Spleen (tissue), 11 donors: ENCODE data around the gene WASF2. TPM values are rescaled to one million over a fixed set of nuclear protein-coding genes. Genes with fewer than 3 reads are reported as not detected.
A peak's percentile ranks its signal among the peaks of the same experiment; 100 is the strongest.

Source experiments
- DNase-seq: peaks from one replicate; pipeline ENCODE4 v3.0.0-alpha.2; 2020
- H3K27ac ChIP-seq, 8 donors: fragments of 200-600 bp; sonication (generic) in 7 of 8; 1 replicate in 4 of 8; 2 replicates in 4 of 8; pipeline versions ENCODE4 v1.5.0 to v1.8.0; 2016 to 2021; ENCODE audit warnings: inconsistent platforms in 4 of 8, mild to moderate bottlenecking in 4 of 8, moderate library complexity in 1 of 8
- H3K27me3 ChIP-seq, 7 donors: fragments of 200-600 bp; sonication (generic) in 6 of 7; replicated peaks in 1 of 7; 1 replicate in 4 of 7; 2 replicates in 3 of 7; pipeline versions ENCODE4 v1.5.0 to v1.8.0; 2016 to 2021; ENCODE audit warnings: inconsistent platforms in 3 of 7, mild to moderate bottlenecking in 1 of 7
- H3K36me3 ChIP-seq, 6 donors: fragments of 200-600 bp; sonication (generic) in 5 of 6; 1 replicate in 4 of 6; 2 replicates in 2 of 6; pipeline versions ENCODE4 v1.5.0 to v1.8.0; 2016 to 2021; ENCODE audit warnings: inconsistent platforms in 2 of 6
- H3K4me1 ChIP-seq, 6 donors: fragments of 200-600 bp; sonication (generic) in 5 of 6; 1 replicate in 3 of 6; 2 replicates in 3 of 6; pipeline versions ENCODE4 v1.5.0 to v1.8.0; 2016 to 2021; ENCODE audit warnings: inconsistent platforms in 3 of 6
- H3K4me3 ChIP-seq, 8 donors: fragments of 200-600 bp; sonication (generic) in 7 of 8; 1 replicate in 4 of 8; 2 replicates in 4 of 8; pipeline versions ENCODE4 v1.5.0 to v1.8.0; 2016 to 2021; ENCODE audit warnings: inconsistent platforms in 4 of 8, mild to moderate bottlenecking in 4 of 8, moderate library complexity in 2 of 8
- H3K9me3 ChIP-seq, 8 donors: fragments of 200-600 bp; sonication (generic) in 7 of 8; 1 replicate in 4 of 8; 2 replicates in 4 of 8; pipeline versions ENCODE4 v1.5.0 to v1.8.0; 2016 to 2021; ENCODE audit warnings: inconsistent platforms in 4 of 8
- CTCF ChIP-seq, 11 experiments: fragments of 200-600 bp in 7 of 11; fragments of 450-650 bp in 4 of 11; sonication (generic) in 4 of 11; IDR thresholded peaks in 8 of 11; conservative IDR thresholded peaks in 3 of 11; 1 replicate in 7 of 11; 2 replicates in 4 of 11; pipeline versions ENCODE4 v1.4.0 to v1.8.0; 2016 to 2021; ENCODE audit warnings: antibody characterized with exemption in 11 of 11, inconsistent platforms in 4 of 11, mild to moderate bottlenecking in 1 of 11
- POLR2A ChIP-seq, 3 donors: fragments of 450-650 bp; IDR thresholded peaks; one replicate each; pipeline ENCODE4 v1.5.1; 2017; ENCODE audit warnings: antibody characterized with exemption in 3 of 3, mild to moderate bottlenecking in 1 of 3
- POLR2AphosphoS5 ChIP-seq, 3 donors: sonication (generic); formaldehyde crosslinking; IDR thresholded peaks; one replicate each; pipeline ENCODE4 v1.5.1; 2017; ENCODE audit warnings: antibody characterized with exemption in 3 of 3
- WGBS, 5 donors: extraction: QIAGEN DNeasy Blood & Tissue Kit in 3 of 5; methylation state at CpG; one replicate each; pipeline versions ENCODE4 v1.1.5 to v1.1.7; 2013 to 2018; 5-methylcytosine and 5-hydroxymethylcytosine counted together
- intact Hi-C: fragments of 100-400 bp; cut with DNase I; formaldehyde crosslinking; loops from one replicate; pipeline ENCODE4 v1.15.0; 2023; ENCODE audit warnings: low total_unique reads
- polyA plus RNA-seq, 3 donors: library from polyadenylated mRNA; stranded (reverse); fragments of 200-250 nt; gene quantifications; one replicate each; pipeline ENCODE4 v1.2.1, GENCODE V29; 2013
- total RNA-seq, 7 donors: library from RNA; depleted of rRNA in 3 of 7; stranded (reverse); fragments of >200 nt in 3 of 7; fragmentation: NEBNext Ultra II Directional in 4 of 7; extraction: Animal tissue kit (Norgen Biotek cat#: 25700) in 4 of 7; gene quantifications; one replicate each; pipeline versions ENCODE4 v1.1.0 to v1.2.1, GENCODE V29; 2016 to 2021
- donor health status: healthy with polysubstance abuse.
- donor health status: DM: no; HTN: no; CAD: no; lungs with moderate emphysema.
- donor health status: DM: no; HTN: no; CAD: no.
- donor health status: Bipolar disorder and iron deficiency.
- donor health status: healthy.
- donor health status: DM: no; HTN: no; CAD: no.
- donor health status: DM: yes; HTN: yes; CAD: no.

Gene WASF2
- total and polyA plus RNA-seq, 10 donors: 17.2 to 196 (median 95.6) TPM

DNA sequence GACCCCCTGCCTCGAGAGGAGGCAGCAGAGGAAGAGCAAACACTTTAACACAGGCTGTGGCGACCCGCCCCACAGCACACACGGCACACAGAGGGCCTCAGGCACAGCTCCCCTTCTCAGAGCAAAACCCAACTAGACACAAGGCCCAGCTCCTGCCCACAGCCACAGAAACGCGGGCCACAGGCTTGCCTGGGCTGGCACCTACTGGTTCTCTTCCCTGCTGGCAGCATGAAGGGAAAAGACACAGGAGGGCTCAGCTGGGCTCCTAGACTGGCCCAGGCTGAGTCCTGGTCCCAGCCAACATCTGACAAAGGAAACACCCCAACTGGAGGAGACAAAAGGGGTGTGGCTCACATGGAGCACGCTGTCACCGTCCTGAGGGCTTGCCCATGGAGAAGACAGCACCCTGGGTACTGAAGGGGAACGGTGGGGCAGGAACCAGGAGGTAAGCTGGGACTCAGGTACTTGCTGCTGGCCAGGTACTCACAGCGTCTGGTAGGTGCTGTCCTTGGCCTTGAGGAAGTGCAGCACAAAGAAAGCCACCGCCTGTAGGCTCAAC is 110.3 kb downstream of the WASF2 start:
- Histone ChIP-seq H3K4me1 (peaks cover 0 to 33% (median 6%) of the 10 kb centered on the region in 6 donors), H3K27me3 (peaks cover 0 to 10% (median 0%) of the 10 kb centered on the region in 7 donors), H3K9me3 (no peaks in the 10 kb centered on the region), H3K27ac (no peak overlapping the region), H3K4me3 (no peak overlapping the region), H3K36me3 (no peaks in the 10 kb centered on the region)
- intact Hi-C loops: no loop called here
- WGBS, 5 donors: 78 to 86% (median 81%) methylated on average over 7 to 11 of the region's 11 CpGs
- DNase-seq: no peak
- TF ChIP-seq CTCF (IDR thresholded peaks at IDR 0.05 in 8 of 11, conservative IDR thresholded peaks at IDR 0.05 in 3 of 11) (no peak), POLR2AphosphoS5 (IDR thresholded peaks at IDR 0.05) (no peak), POLR2A (IDR thresholded peaks at IDR 0.05) (no peak)

DNA sequence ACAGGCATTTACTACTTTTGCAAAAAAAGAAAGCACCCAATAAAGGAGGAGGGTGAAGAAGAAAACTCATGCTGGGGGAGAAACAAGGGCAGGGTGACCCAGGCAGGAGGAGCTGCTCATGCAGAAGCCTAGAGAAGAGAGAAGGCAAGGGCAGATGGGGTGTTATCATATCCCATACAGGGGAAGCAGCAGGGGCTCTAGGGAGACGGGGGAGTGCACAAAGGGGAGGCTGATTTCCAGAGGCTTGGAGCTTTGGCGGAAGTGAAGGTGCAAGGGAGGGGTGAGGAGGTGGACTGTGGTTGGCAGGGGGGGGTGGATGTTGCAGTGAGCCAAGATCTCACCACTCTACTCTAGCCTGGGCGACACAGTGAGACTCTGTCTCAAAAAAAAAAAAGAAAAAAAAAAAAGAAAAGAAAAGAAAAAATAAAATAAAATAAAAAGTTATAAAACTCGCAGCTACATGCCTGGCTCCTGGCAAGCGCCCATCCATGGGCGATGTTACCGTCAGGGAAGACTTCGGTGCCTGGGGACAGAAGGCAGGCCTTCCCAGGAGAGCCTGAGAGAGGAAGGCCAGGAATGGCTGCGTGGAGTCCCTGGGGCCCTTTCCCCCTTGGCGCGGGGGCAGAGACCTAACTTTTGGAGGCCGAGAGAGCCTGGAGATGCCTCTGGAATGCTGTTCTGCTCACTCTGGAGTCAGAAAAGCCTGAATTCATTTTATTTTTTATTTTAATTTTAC is 112.0 kb downstream of the WASF2 start:
- H3K4me1 ChIP-seq: peaks cover 0 to 28% (median under 1%) of the 10 kb centered on the region in 6 donors
- intact Hi-C loops: no loop called here
- H3K27me3 ChIP-seq: peaks cover 0 to 4% (median 0%) of the 10 kb centered on the region in 7 donors
- no peak for DNase-seq
- H3K36me3 ChIP-seq: no peaks in the 10 kb centered on the region
- WGBS, 5 donors: 89 to 93% (median 92%) methylated on average over 12 of the region's 12 CpGs
- H3K4me3 ChIP-seq: no peak overlapping the region
- no peaks in the 10 kb centered on the region for H3K9me3 ChIP-seq
- TF ChIP-seq POLR2A (IDR thresholded peaks at IDR 0.05) (no peak), CTCF (IDR thresholded peaks at IDR 0.05 in 8 of 11, conservative IDR thresholded peaks at IDR 0.05 in 3 of 11) (no peak), POLR2AphosphoS5 (IDR thresholded peaks at IDR 0.05) (no peak)
- no peak overlapping the region for H3K27ac ChIP-seq

DNA sequence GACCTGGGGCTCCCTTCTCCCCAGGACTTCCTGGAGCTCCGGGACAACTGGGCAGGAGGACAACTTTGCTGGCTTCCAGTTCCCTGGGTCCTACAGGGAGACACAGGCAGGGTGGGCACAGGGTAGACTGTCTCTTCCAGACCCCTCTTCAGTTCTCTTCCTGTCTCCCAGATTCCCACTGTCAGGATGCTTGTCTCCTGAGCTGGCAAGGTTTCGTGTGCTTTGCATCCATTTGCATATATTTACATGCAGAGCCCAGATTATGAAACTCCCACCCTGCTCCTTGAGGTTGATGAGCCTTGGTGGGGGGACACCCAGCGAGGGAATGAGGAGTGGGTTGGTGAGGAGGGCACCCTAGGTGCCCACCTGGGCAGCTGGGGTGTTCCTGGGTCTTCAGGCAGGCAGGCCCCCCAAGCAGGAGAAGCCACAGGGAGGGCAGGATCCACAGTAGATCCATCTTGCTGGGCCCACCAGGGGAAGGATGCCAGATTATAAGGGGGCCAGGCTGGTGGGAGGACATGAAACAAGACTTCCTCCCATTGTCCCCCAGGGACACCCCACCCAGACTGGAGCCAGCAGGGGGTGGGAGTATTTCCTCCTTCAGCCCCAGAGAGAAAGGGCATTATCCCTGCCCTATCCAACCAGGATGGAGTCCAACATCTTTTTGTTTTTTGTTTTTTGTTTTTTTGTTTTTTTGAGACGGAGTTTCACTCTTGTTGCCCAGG is 115.4 kb downstream of the WASF2 start, which contains the start of gene FCN3:
FCN3 (minus strand) TSS at position 463 of the 725 bp plus-strand sequence; CDS start at position 457, 6 bp downstream.
- no peaks in the 10 kb centered on the region for H3K36me3 ChIP-seq
- peaks cover 0 to 24% (median 8%) of the 10 kb centered on the region in 6 donors for H3K4me1 ChIP-seq
- DNase-seq: no peak
- peak within 1 kb of the TSS in 2 of 8 donors; percentile 10 to 43 for H3K27ac ChIP-seq
- TF ChIP-seq POLR2A (IDR thresholded peaks at IDR 0.05): no peak
- TF ChIP-seq CTCF (IDR thresholded peaks at IDR 0.05 in 8 of 11, conservative IDR thresholded peaks at IDR 0.05 in 3 of 11): no peak
- H3K4me3 ChIP-seq: no peak within 1 kb of the TSS
- no peaks in the 10 kb centered on the region for H3K27me3 ChIP-seq
- WGBS, 5 donors: 59 to 88% (median 81%) methylated on average over 4 of the region's 4 CpGs
- intact Hi-C loops: no loop called here
- H3K9me3 ChIP-seq: no peaks in the 10 kb centered on the region
